SW 1271 (cell line): Measurements from ENCODE around the gene PTGS1.

ENCODE experiments used
- DNase-seq, 2 experiments: peaks; one replicate each; lab custom pipeline; 2025; lab: John Stamatoyannopoulos, UW

PTGS1 gene

GRCh38 chr9:122374885-122375420 is 4.1 kb downstream of the PTGS1 start:
- DNase-seq, result no peak

GRCh38 chr9:122376796-122377195 is 6.0 kb downstream of the PTGS1 start:
- DNase-seq, result no peak

GRCh38 chr9:122377241-122378164 is 6.7 kb downstream of the PTGS1 start:
- DNase-seq, result no peak

- DNase-seq, result no peak
These were observed 7.4 kb downstream of the PTGS1 start for GRCh38 chr9:122378236-122378635.

- DNase-seq, result no peak
These were observed 8.5 kb downstream of the PTGS1 start for GRCh38 chr9:122379340-122379739.

- DNase-seq, result no peak
These were observed 9.5 kb downstream of the PTGS1 start for GRCh38 chr9:122380293-122380692.

GRCh38 chr9:122381206-122381950 is 10.6 kb downstream of the PTGS1 start:
- no peak for DNase-seq

- DNase-seq, result no peak
These were observed 12.4 kb downstream of the PTGS1 start for GRCh38 chr9:122382901-122383850.

- DNase-seq, result no peak
These were observed 13.2 kb downstream of the PTGS1 start for GRCh38 chr9:122383992-122384461.

- DNase-seq, result no peak
These were observed 15.6 kb downstream of the PTGS1 start for GRCh38 chr9:122386311-122386872.

- DNase-seq, result no peak
These were observed 16.7 kb downstream of the PTGS1 start for GRCh38 chr9:122387536-122387935.

GRCh38 chr9:122389195-122389594 is 18.4 kb downstream of the PTGS1 start:
- DNase-seq, result no peak

GRCh38 chr9:122389799-122390481 is 19.1 kb downstream of the PTGS1 start:
- DNase-seq, result no peak

- no peak for DNase-seq
These were observed 21.5 kb downstream of the PTGS1 start for GRCh38 chr9:122392284-122392683.

- DNase-seq, result no peak
These were observed 21.9 kb downstream of the PTGS1 start for GRCh38 chr9:122392714-122393113.

GRCh38 chr9:122393284-122393983 is 22.6 kb downstream of the PTGS1 start:
- DNase-seq, result no peak

GRCh38 chr9:122394265-122395125 is 23.7 kb downstream of the PTGS1 start:
- DNase-seq, result no peak

GRCh38 chr9:122396614-122397148 is 25.9 kb downstream of the PTGS1 start:
- DNase-seq, result no peak

GRCh38 chr9:122397749-122398148 is 26.9 kb downstream of the PTGS1 start:
- no peak for DNase-seq
